Stimulated activated CD8-positive, alpha-beta memory T cell treated with anti-CD3 and anti-CD28 coated beads, Interleukin-7, amount 100 ng/mL, for 1 hour (primary cell): ENCODE data around the gene KSR1.
"Not testable (repeated sequence)": the region's sequence is repeated elsewhere in the genome, so short reads cannot be mapped to it uniquely, and the experiment has no call there.

Experiments
- DNase-seq, 2 donors: peaks; one replicate each; pipeline ENCODE4 v3.0.0-alpha.2; 2020; ENCODE audit warnings: low read depth in 2 of 2

Gene KSR1

GRCh38 chr17:27494192-27495091 lies 38.2 kb downstream of the KSR1 start:
- no peak for DNase-seq

GRCh38 chr17:27495460-27495859 lies 39.2 kb downstream of the KSR1 start:
- DNase-seq = no peak

GRCh38 chr17:27496005-27496404 lies 39.8 kb downstream of the KSR1 start:
- DNase-seq = no peak

- DNase-seq = no peak
Measured at GRCh38 chr17:27496437-27496943, 40.2 kb downstream of the KSR1 start.

GRCh38 chr17:27496971-27497370 lies 40.7 kb downstream of the KSR1 start:
- no peak for DNase-seq

GRCh38 chr17:27497696-27498095 lies 41.4 kb downstream of the KSR1 start:
- DNase-seq = no peak

GRCh38 chr17:27498615-27499309 lies 42.5 kb downstream of the KSR1 start:
- no peak for DNase-seq

GRCh38 chr17:27499451-27500265 lies 43.4 kb downstream of the KSR1 start:
- no peak for DNase-seq

- DNase-seq = not testable (repeated sequence)
Measured at GRCh38 chr17:27501338-27501737, 45.1 kb downstream of the KSR1 start.

GRCh38 chr17:27502526-27503324 lies 46.5 kb downstream of the KSR1 start:
- no peak for DNase-seq

GRCh38 chr17:27503611-27504010 lies 47.4 kb downstream of the KSR1 start:
- DNase-seq = no peak

- DNase-seq = no peak
Measured at GRCh38 chr17:27504188-27504995, 48.1 kb downstream of the KSR1 start.

- DNase-seq = no peak
Measured at GRCh38 chr17:27506348-27507218, 50.3 kb downstream of the KSR1 start.

GRCh38 chr17:27511168-27511883 lies 55.1 kb downstream of the KSR1 start:
- DNase-seq = no peak

- DNase-seq = no peak
Measured at GRCh38 chr17:27512031-27512430, 55.8 kb downstream of the KSR1 start.

GRCh38 chr17:27512511-27513346 lies 56.5 kb downstream of the KSR1 start:
- DNase-seq = no peak

- DNase-seq = no peak
Measured at GRCh38 chr17:27513849-27514248, 57.6 kb downstream of the KSR1 start.
